LNCaP clone FGC (cell line): ENCODE measurements around the gene FRYL.

ENCODE experiments used
- DNase-seq: peaks from one replicate; pipeline ENCODE4 v3.0.0-alpha.2; 2011; ENCODE audit warnings: low read depth
- H3K4me3 ChIP-seq: 2 replicates; pipeline ENCODE4 v1.5.1; 2011; ENCODE audit warnings: mild to moderate bottlenecking, low read depth, low read length, control low read depth
- TF ChIP-seq, protein P1 (sequence below): IDR thresholded peaks from 2 replicates; pipeline ENCODE4 v1.5.1; 2012; ENCODE audit warnings: mild to moderate bottlenecking; ENCODE audit not compliant: control insufficient read depth, insufficient read depth; ENCODE audit errors: extremely low read depth

The FRYL gene

GRCh38 chr4:48481581-48481980 is 298.5 kb downstream of the FRYL start:
- H3K4me3 ChIP-seq = no peak overlapping the region
- no peak for DNase-seq
- TF ChIP-seq, protein P1, sequence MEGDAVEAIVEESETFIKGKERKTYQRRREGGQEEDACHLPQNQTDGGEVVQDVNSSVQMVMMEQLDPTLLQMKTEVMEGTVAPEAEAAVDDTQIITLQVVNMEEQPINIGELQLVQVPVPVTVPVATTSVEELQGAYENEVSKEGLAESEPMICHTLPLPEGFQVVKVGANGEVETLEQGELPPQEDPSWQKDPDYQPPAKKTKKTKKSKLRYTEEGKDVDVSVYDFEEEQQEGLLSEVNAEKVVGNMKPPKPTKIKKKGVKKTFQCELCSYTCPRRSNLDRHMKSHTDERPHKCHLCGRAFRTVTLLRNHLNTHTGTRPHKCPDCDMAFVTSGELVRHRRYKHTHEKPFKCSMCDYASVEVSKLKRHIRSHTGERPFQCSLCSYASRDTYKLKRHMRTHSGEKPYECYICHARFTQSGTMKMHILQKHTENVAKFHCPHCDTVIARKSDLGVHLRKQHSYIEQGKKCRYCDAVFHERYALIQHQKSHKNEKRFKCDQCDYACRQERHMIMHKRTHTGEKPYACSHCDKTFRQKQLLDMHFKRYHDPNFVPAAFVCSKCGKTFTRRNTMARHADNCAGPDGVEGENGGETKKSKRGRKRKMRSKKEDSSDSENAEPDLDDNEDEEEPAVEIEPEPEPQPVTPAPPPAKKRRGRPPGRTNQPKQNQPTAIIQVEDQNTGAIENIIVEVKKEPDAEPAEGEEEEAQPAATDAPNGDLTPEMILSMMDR = no peak

GRCh38 chr4:48478273-48478672 is 301.8 kb downstream of the FRYL start:
- H3K4me3 ChIP-seq = no peak overlapping the region
- DNase-seq = peak; percentile 52
- TF ChIP-seq, protein P1 = no peak

GRCh38 chr4:48475770-48476169 is 304.3 kb downstream of the FRYL start:
- TF ChIP-seq, protein P1 = no peak
- no peak overlapping the region for H3K4me3 ChIP-seq
- DNase-seq = no peak

- DNase-seq = no peak
- no peak overlapping the region for H3K4me3 ChIP-seq
- TF ChIP-seq, protein P1 = no peak
Measured at GRCh38 chr4:48472794-48473193, 307.3 kb downstream of the FRYL start.

- H3K4me3 ChIP-seq = no peak overlapping the region
- DNase-seq = no peak
- TF ChIP-seq, protein P1 = no peak
Measured at GRCh38 chr4:48470570-48470969, 309.5 kb downstream of the FRYL start.

GRCh38 chr4:48470137-48470536 is 309.9 kb downstream of the FRYL start:
- no peak for DNase-seq
- H3K4me3 ChIP-seq = no peak overlapping the region
- TF ChIP-seq, protein P1 = no peak

DNA sequence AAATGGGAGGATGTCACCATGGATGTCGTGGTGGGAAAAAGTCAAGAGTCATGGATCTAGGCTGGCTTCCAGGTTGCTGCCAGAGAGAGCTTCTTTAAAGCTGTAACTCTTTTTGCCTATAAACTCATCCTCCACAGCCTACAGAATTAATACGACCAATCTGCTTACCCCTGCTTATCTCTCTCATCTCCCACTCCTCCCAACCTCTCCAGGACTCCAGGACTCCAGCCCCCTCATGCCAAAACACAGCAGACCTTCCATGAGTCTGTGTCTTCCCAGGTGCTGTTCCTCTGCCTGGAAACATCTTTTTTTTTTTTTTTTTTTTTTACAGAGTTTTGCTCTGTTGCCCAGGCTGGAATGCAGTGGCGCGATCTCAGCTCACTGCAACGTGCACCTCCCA is 312.2 kb downstream of the FRYL start:
- H3K4me3 ChIP-seq = no peak overlapping the region
- DNase-seq = no peak
- TF ChIP-seq, protein P1 = no peak
